Measurements from ENCODE around the gene SGCE. TPM values are rescaled to one million over a fixed set of nuclear protein-coding genes. Genes with fewer than 3 reads are reported as not detected.
A peak's percentile ranks its signal among the peaks of the same experiment; 100 is the strongest.

Gene SGCE
- total RNA-seq, 1 donor from 2014 or later = 17.4 TPM

DNA sequence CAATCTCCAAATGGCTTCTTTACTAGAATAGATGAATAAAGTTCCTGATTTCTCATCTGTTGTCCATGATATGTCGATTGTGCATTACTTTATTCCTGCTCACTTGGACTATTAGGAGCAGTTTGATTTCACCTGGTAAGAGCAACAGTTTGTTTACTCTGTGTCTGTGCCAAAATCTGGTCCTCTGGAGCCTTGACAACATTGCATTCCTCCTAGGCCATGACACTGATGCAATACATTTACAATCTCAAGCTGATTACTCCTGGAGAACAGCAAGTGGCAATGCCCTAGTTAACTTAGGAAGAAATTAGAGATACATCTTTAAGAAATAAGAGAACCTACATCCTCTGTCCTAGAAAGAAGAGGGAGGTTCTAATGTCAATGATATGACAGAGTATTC is 71.8 kb downstream of the SGCE start:
- DNase-seq = no peak
- intact Hi-C loops (cut with micrococcal nuclease) = no loop called here
- peak; percentile 88 for ATAC-seq

DNA sequence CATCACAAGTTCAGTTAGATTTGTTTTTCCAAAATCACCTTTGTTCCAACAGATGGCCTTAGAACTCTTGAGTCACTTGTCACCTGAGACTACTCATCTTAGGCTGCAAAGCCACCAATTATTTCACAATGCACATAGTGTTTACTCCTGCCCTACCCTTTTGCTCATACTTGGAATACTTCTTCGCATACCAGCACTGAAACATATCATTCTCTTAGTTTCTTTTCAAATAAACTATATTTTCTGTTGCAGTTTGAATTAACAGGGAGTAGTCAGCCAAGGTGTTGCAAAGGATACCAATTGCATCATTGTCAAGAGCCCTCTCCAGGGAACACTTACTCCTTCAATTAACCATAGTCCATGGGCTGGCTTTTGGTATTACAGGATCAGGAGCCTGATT is 75.3 kb downstream of the SGCE start:
- intact Hi-C loops (cut with micrococcal nuclease) = no loop called here
- DNase-seq (no peak), ATAC-seq (no peak)

DNA sequence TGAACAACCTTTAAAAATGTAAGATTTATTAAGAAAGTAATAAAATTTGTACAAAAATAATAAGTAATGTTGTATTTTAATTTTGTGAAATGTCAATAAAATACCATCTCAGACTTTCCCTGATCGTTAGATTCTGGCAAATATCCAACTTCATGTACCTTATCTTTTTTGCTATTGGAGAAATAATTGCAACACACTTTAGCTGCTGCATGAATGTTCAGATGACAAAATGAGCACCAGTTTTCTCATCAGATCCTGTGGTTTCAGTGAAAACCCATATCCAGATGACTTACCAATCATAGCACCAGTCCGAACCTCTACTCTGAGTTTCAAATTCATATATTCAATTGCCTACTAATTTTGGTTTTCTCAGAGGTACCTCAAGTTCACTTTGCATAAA is 76.5 kb downstream of the SGCE start:
- intact Hi-C loops (cut with micrococcal nuclease) = no loop called here
- no peak for ATAC-seq
- no peak for DNase-seq

DNA sequence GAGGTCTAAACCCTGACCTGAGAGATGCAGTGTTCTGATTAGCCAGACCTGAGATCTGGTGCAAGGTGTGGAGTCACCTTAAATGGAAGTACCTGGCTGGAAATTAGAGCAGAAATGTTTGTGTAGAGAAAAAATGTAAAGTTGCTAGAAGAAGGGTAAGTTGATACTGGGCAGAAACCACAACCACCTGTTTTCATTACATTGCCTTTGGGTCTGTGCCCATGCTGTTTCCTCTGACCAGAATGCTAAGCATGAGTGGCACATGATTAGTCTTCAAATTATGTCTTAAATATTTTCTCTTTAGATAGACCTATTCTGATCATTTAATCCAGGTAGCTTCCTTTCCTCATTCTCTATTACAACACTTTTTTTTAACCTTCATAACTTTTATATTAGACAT is 77.3 kb downstream of the SGCE start:
- intact Hi-C loops (cut with micrococcal nuclease) = no loop called here
- no peak for ATAC-seq
- no peak for DNase-seq

DNA sequence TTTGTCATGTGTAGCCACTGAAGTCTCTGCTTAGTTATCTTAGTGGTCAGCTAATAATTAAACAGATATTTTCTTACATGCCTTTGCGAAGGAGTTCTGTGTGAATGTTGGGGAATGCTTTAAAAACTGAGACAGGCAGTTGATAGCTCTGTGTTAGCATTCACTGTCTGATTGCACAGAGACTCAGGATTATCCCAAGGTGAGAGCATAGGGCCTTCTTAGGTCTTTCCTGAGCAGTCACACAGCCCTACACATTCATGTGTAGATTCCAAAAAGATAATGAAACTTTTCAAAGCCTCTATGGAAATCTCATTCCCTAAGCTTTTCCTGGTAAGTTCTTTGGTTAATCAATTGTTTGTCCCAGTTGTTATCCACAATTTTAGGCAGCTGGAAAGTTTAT is 78.6 kb downstream of the SGCE start:
- intact Hi-C loops (cut with micrococcal nuclease) = no loop called here
- DNase-seq (no peak), ATAC-seq (no peak)

DNA sequence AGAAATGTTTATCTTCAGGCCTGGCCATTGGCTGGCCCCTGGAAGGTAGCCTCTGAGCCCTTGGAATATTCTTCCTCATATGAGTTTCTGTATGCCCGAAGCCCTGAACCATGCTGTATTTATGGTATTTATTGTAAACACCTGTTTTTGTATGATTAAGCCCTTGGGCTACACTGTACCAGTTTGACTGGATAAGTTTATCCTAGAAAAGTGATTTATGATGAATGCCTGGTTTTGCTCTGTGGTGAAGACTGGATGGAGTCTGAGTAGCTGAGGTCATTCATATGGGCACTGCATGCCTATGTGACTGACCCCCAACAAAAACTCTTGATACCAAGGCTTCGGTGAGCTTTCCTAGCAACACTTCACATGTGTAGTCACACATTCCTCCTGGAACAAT is 79.6 kb downstream of the SGCE start:
- ATAC-seq (no peak), DNase-seq (no peak)
- intact Hi-C loops (cut with micrococcal nuclease) = no loop called here

DNA sequence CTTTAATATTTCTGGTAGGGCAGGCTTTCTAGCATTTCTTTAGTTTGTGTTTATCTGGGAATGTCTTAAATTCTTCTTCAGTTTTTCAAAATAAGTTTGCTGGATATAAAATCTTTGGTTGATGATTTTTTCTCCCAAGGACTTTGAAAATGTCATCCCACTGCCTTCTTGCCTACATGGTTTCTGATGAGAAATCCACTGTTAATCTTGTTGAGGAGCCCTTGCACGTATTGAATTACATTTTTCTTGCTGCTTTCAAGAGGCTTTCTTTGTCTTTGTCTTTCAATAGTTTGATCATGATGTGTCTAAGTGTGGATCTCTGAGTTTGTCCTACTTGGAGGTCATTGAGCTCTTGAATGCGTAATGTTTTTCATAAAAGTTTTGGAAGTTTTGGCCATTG is 80.3 kb downstream of the SGCE start:
- intact Hi-C loops (cut with micrococcal nuclease) = no loop called here
- ATAC-seq = no peak
- DNase-seq = no peak

DNA sequence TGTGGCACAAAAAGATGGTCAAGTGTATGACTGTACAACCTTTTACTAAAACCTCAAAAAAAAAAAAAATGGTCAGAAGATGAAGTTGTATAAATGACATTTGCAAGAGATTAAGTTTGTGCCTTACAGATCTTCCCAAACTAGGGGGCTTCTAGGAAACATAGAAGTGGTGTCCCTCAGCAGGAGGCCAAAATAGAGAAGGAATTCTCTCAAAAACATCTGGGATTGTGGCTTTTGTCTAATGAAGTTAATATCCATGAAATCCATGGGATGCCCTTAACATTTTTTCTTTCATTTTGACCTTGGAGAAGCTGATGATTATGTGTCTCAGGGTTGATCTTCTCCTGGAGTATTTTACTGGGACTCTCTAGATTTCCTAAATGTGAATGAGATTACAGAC is 84.1 kb downstream of the SGCE start:
- intact Hi-C loops (cut with micrococcal nuclease) = no loop called here
- DNase-seq (no peak), ATAC-seq (no peak)

DNA sequence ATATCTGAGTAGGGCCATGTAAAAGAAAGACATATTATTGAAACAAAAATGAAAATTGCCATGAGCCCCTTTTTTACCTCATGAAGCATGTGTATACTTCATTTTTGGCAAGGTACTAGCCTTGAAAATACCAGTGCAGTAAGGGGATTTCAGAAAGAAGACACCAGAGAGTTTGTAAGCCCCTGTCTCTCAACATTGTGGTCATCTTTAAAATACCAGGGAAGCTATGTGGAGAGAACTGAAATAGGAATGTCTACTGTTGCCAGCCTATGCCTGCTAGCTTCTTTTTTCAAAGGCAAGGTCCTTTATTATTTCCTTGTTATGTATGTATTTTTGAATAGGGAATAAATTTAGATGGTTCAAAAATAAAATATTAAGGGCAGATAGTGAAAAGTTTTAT is 88.5 kb downstream of the SGCE start:
- DNase-seq = no peak
- no peak for ATAC-seq
- intact Hi-C loops (cut with micrococcal nuclease) = no loop called here

DNA sequence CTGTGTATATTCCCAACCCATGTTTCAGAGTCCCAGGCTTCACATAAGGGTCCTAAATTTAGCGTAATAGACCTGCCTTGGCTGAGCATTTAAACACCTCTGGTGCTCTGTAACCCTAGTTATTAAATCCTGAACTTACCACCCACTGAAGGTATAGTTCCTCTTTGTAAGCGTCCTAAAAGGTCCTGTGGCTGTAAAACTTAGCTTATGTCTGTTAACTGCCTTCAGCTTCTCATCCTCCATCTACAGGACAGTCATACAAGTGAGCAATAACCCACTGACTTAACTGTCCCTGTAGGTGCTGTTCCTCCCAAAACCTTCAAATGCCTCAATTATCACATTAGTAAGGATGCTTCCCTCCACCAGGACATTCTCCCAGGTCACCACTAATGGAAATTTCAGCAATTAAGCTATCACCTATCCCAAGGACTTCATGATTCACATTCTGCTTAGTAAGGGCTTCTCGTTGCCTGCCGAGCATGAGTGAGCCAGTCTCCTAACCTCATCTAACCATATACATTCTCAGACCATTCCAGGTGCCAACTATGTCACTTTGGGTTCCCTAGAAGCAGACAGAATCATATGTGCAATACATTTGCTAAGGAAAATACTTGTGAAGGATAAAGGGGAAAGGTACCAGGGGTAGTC is 90.6 kb downstream of the SGCE start:
- intact Hi-C loops (cut with micrococcal nuclease) = no loop called here
- DNase-seq (no peak), ATAC-seq (no peak)

DNA sequence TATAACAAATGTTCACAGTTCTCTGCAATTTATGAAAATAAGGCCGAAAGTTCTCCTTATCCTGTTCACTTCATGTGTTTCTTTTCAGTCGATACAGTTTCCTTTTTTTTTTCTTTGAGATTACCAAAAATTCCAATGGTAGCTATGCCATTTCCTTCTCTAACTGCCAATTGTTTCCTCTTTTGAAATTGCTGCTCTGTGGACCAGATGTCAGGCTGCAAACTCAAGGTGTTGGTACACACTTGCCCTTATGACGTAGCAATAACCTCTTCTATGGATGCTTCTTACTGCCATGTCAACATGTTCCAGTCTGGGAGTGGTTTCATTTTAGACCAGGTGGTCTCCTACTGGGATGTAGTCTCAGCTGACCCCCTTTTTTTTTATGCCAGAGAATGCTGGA is 93.4 kb downstream of the SGCE start:
- intact Hi-C loops (cut with micrococcal nuclease) = no loop called here
- no peak for ATAC-seq
- no peak for DNase-seq

DNA sequence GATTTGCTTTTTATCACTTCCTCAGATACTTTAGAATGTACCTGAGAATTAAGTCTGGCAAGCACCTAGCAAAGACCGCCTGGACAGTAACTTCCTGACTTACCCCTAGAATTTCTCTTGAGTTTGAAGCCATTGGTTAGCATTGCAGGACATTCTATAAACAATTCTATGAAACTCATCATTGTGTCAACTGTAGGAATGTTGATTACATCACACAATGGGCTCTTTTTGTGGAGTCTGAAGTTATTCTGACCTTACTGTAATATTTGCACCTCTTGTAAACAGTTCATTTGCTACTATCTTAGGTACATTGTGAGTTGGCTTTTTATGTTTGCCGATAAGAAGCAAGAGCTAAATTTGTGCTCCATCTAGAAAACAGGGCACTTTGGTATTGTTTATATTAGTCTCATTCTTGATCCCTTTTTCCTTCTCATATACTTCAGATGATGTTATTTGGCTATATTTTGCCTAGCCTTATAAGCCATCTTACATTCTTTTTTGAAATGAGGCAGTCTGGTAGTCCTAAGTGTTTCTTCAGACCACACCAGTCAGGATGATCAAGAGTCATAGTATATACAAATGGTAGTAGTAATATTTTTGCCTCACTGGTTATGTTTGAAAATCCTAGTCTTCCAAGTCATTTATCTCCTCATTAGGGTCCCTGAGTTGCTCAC is 94.0 kb downstream of the SGCE start:
- intact Hi-C loops (cut with micrococcal nuclease) = no loop called here
- ATAC-seq = no peak
- DNase-seq = no peak

DNA sequence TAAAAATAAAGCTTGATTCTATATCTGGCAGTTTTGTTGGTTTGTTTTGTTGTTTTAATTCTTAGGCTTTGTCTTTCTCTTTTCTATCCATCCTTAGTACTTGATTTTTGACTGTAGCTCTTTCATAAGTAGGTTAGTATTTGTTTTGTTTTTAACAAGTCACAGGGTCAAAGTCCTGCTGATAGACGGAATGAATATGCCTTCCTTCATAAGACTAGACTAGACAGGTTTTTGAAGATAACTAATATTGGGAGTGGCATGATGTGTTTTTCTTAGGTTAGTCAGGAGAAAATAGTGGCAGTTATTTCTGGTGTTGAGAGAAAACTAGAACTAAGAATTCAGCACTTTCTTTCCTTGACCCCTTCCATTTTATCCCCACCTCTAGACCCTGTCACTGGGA is 96.0 kb downstream of the SGCE start:
- intact Hi-C loops (cut with micrococcal nuclease) = no loop called here
- no peak for ATAC-seq
- no peak for DNase-seq

DNA sequence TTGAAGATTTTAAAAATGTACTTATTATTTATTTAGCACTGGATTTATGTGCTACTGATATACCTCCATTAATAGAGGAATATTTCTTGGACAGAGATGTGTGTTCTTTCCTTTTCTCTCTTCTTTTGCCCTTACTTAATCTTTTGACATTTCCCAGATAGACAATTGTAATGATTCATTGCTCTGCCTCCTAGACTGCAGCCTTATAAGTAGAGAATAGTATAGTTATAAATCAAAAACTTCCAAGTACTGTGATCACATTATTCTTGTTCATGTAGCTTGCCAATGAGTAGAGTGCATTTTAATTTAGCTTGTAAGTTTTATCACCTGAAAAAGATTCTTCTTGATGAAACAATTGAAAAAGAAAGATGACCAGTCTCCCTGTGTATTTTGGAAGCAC is 98.7 kb downstream of the SGCE start:
- DNase-seq = no peak
- ATAC-seq = no peak
- intact Hi-C loops (cut with micrococcal nuclease) = no loop called here

DNA sequence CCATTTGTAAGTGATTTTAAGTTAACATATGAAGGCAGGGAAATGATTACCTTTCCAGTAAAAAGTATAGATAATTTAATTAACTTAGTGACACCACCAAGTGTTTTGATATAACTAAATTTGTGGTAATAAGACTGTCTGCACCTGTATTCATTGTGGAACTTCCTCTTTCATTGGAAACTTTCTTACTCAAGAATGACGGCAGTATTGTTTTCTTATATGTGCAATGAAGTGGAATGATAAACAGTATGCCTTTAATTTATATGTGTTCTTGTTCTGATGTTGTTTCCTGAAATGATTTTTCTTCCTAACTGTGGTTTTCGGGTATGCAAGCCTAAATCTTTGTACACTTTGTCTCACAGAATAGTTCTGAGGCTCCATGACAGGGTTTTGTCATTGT is 99.9 kb downstream of the SGCE start:
- no peak for ATAC-seq
- intact Hi-C loops (cut with micrococcal nuclease) = no loop called here
- DNase-seq = no peak

DNA sequence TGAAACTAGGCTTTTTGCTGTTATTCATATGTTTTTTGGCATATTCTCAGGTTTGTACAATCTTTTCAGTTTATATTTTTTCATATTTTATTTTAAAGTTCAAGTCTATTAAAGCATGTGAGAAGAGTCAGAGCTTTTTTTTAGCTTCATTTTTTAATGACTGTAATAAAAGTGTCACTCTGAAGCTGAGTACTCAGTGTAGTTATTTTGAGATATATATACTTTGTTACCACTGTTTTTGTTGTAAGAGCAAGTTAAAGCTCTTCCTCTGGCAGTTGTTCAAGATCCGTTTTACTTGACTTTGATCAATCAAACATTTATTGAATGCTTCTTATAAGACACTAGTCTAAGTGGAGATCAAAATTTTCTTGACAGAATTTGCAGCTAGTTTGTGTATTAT is 108.8 kb downstream of the SGCE start:
- intact Hi-C loops (cut with micrococcal nuclease) = no loop called here
- ATAC-seq (no peak), DNase-seq (no peak)

DNA sequence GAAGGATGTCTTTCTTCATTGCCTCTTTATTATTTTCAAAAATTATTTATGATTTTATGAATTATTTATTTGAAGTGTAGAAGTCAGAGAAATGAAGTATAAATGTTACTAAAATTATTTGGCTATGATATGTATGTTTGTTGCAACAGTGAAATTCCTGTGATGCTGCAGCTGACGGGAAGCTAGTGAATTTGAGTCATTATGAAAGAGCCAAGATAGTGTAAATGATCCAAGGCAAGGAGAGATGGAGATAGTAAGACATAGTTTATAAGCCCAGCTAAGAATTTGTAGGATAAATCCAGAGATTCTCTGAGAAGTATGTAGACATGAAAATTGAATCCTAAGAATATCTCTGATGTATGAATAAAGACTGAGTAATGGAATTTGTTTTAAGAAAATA is 115.5 kb downstream of the SGCE start:
- no peak for ATAC-seq
- intact Hi-C loops (cut with micrococcal nuclease) = no loop called here
- DNase-seq = no peak

Other genes starting within 250 kb of the SGCE start
- gene CASD1, start 146.3 kb downstream of the SGCE start, total RNA-seq = 17.6 TPM

All from left ventricle myocardium superior (tissue), 1 donor.